H1 (cell line): ENCODE results near the gene RPL18. TPM values are rescaled to one million over a fixed set of nuclear protein-coding genes. Genes with fewer than 3 reads are reported as not detected.

ENCODE experiments used
- CTCF ChIA-PET: fragments of 300-600 bp; sonication (Branson Sonifier 250); formaldehyde crosslinking; loops from one replicate; lab custom pipeline; 2021; ENCODE audit not compliant: partially characterized antibody; lab: Charles Lee
- POLR2A ChIA-PET: fragments of 300-600 bp; sonication (Branson Sonifier 250); formaldehyde crosslinking; loops from one replicate; lab custom pipeline; 2021; ENCODE audit warnings: inconsistent platforms; ENCODE audit not compliant: partially characterized antibody; lab: Charles Lee
- DNase-seq, 2 experiments: peaks; one replicate each; pipeline versions ENCODE4 v3.0.0 to v3.0.0-alpha.2; 2010 to 2022; ENCODE audit warnings: low spot score in 2 of 2, low read depth in 1 of 2, mixed read lengths in 1 of 2
- FAIRE-seq: peaks from 2 replicates; lab custom pipeline; 2011; peaks lifted over from hg19 to GRCh38; lab: Jason Lieb, UNC
- H2AFZ ChIP-seq: 2 replicates; pipeline ENCODE4 v1.8.1; 2012; ENCODE audit warnings: low read length, inconsistent platforms
- H2AK5ac ChIP-seq: 2 replicates; pipeline ENCODE4 v1.6.1; 2013; ENCODE audit warnings: low read depth, low read length
- H2BK120ac ChIP-seq: replicated peaks from 2 replicates; pipeline ENCODE3; 2013; ENCODE audit warnings: low read depth, low read length, inconsistent platforms
- H2BK12ac ChIP-seq: 2 replicates; pipeline ENCODE4 v1.6.1; 2013; ENCODE audit warnings: low read depth, low read length
- H2BK15ac ChIP-seq: 2 replicates; pipeline ENCODE4 v1.6.1; 2013; ENCODE audit warnings: low read length
- H2BK20ac ChIP-seq: 2 replicates; pipeline ENCODE4 v1.6.1; 2013; ENCODE audit warnings: low read length
- H2BK5ac ChIP-seq: 2 replicates; pipeline ENCODE4 v1.6.1; 2013; ENCODE audit warnings: low read depth, low read length
- H3K14ac ChIP-seq: 2 replicates; pipeline ENCODE4 v1.6.1; 2013; ENCODE audit warnings: inconsistent platforms; ENCODE audit not compliant: insufficient read length
- H3K18ac ChIP-seq: 2 replicates; pipeline ENCODE4 v1.6.1; 2013; ENCODE audit warnings: low read length; ENCODE audit errors: extremely low read depth
- H3K23ac ChIP-seq: 2 replicates; pipeline ENCODE4 v1.6.1; 2013; ENCODE audit warnings: inconsistent platforms; ENCODE audit not compliant: insufficient read length
- H3K23me2 ChIP-seq: 2 replicates; pipeline ENCODE4 v1.6.1; 2013; ENCODE audit warnings: low read depth, low read length
- H3K27ac ChIP-seq: 2 replicates; pipeline ENCODE4 v1.6.1; 2011; ENCODE audit warnings: low read depth, low read length, inconsistent platforms
- H3K27me3 ChIP-seq, 4 experiments: replicated peaks in 1 of 4; 1 replicate in 1 of 4; 2 replicates in 3 of 4; pipeline versions ENCODE4 v1.6.1 to v1.8.1; 2011 to 2013; ENCODE audit warnings: low read length in 3 of 4, mild to moderate bottlenecking in 3 of 4, inconsistent platforms in 2 of 4, mixed read lengths in 2 of 4, moderate library complexity in 1 of 4; ENCODE audit not compliant: control insufficient read depth in 3 of 4, insufficient read depth in 3 of 4; ENCODE audit errors: extremely low read depth in 1 of 4
- H3K36me3 ChIP-seq, 4 experiments: 2 replicates each; pipeline versions ENCODE4 v1.6.1 to v1.8.1; 2011 to 2013; ENCODE audit warnings: mild to moderate bottlenecking in 4 of 4, low read length in 3 of 4, moderate library complexity in 2 of 4, control low read depth in 1 of 4, inconsistent platforms in 1 of 4; ENCODE audit not compliant: insufficient read depth in 4 of 4, control insufficient read depth in 2 of 4
- H3K4ac ChIP-seq: replicated peaks from 2 replicates; pipeline ENCODE3; 2013; ENCODE audit warnings: low read length, low read depth, mixed read lengths, inconsistent platforms; ENCODE audit not compliant: insufficient read length
- H3K4me1 ChIP-seq, 4 experiments: replicated peaks in 1 of 4; 1 replicate in 1 of 4; 2 replicates in 3 of 4; pipeline versions ENCODE4 v1.6.1 to v1.8.1; 2011 to 2013; ENCODE audit warnings: low read length in 3 of 4, inconsistent platforms in 2 of 4, mixed read lengths in 1 of 4; ENCODE audit not compliant: insufficient read depth in 4 of 4, control insufficient read depth in 3 of 4
- H3K4me2 ChIP-seq, 2 experiments: 2 replicates each; pipeline versions ENCODE4 v1.6.1 to v1.8.1; 2011 to 2013; ENCODE audit warnings: low read depth in 2 of 2, low read length in 2 of 2, control low read depth in 1 of 2, inconsistent platforms in 1 of 2, mild to moderate bottlenecking in 1 of 2; ENCODE audit not compliant: insufficient read depth in 1 of 2
- H3K4me3 ChIP-seq, 4 experiments: fragments of 200-600, 300-600 bp in 1 of 4; sonication (generic), shearing (Covaris generic), sonication (Bioruptor Twin) in 1 of 4; 2 replicates each; pipeline versions ENCODE4 v1.5.1 to v1.8.1; 2011 to 2016; ENCODE audit warnings: low read length in 4 of 4, low read depth in 3 of 4, control low read depth in 2 of 4, inconsistent platforms in 2 of 4, mild to moderate bottlenecking in 2 of 4, mixed read lengths in 1 of 4, moderate library complexity in 1 of 4; ENCODE audit not compliant: insufficient read depth in 2 of 4; ENCODE audit errors: extremely low read depth in 1 of 4
- H3K56ac ChIP-seq: replicated peaks from 2 replicates; pipeline ENCODE3; 2013; ENCODE audit warnings: low read depth, mild to moderate bottlenecking, mixed read lengths, low read length, inconsistent platforms; ENCODE audit not compliant: insufficient read length
- H3K79me1 ChIP-seq: 2 replicates; pipeline ENCODE4 v1.6.1; 2013; ENCODE audit warnings: low read depth, low read length, control low read depth
- H3K79me2 ChIP-seq, 2 experiments: 2 replicates each; pipeline versions ENCODE4 v1.6.1 to v1.8.1; 2012 to 2013; ENCODE audit warnings: low read length in 2 of 2, mild to moderate bottlenecking in 2 of 2, inconsistent platforms in 1 of 2; ENCODE audit not compliant: insufficient read depth in 2 of 2, control insufficient read depth in 1 of 2
- H3K9ac ChIP-seq, 4 experiments: replicated peaks in 1 of 4; 1 replicate in 1 of 4; 2 replicates in 3 of 4; pipeline versions ENCODE4 v1.6.1 to v1.8.1; 2011 to 2013; ENCODE audit warnings: low read depth in 3 of 4, low read length in 3 of 4, control low read depth in 2 of 4, mild to moderate bottlenecking in 2 of 4, moderate library complexity in 2 of 4, inconsistent platforms in 1 of 4; ENCODE audit errors: extremely low read depth in 1 of 4
- H3K9me3 ChIP-seq, 2 experiments: 2 replicates each; pipeline versions ENCODE4 v1.6.1 to v1.8.1; 2012 to 2013; ENCODE audit warnings: mild to moderate bottlenecking in 2 of 2, moderate library complexity in 2 of 2, control low read depth in 1 of 2, inconsistent platforms in 1 of 2, low read depth in 1 of 2, low read length in 1 of 2, mixed read lengths in 1 of 2; ENCODE audit not compliant: insufficient read depth in 2 of 2
- H4K20me1 ChIP-seq, 2 experiments: replicated peaks in 1 of 2; 2 replicates each; pipeline versions ENCODE3 to v1.8.1; 2011 to 2013; ENCODE audit warnings: inconsistent platforms in 2 of 2, low read length in 2 of 2, mild to moderate bottlenecking in 1 of 2; ENCODE audit not compliant: insufficient read depth in 2 of 2, control insufficient read depth in 1 of 2
- H4K5ac ChIP-seq: 2 replicates; pipeline ENCODE4 v1.6.1; 2013; ENCODE audit warnings: low read length, low read depth, mixed read lengths, inconsistent platforms; ENCODE audit not compliant: insufficient read length
- H4K8ac ChIP-seq: 2 replicates; pipeline ENCODE4 v1.8.0; 2013; ENCODE audit warnings: mild to moderate bottlenecking, moderate library complexity, low read length, inconsistent platforms; ENCODE audit not compliant: insufficient read depth; ENCODE audit errors: extremely low read depth
- H4K91ac ChIP-seq: replicated peaks from 2 replicates; pipeline ENCODE3; 2013; ENCODE audit warnings: low read length, mixed read lengths, inconsistent platforms; ENCODE audit not compliant: insufficient read length
- CTCF ChIP-seq, 3 experiments: IDR thresholded peaks; 1 replicate in 2 of 3; 2 replicates in 1 of 3; pipeline versions ENCODE4 v1.5.1 to v1.6.1; 2011; ENCODE audit warnings: low read length in 3 of 3, mild to moderate bottlenecking in 3 of 3, inconsistent platforms in 2 of 3, low read depth in 1 of 3, moderate library complexity in 1 of 3; ENCODE audit not compliant: insufficient read depth in 1 of 3; ENCODE audit errors: control extremely low read depth in 1 of 3
- SIX5 ChIP-seq: IDR thresholded peaks from 2 replicates; pipeline ENCODE4 v1.6.1; 2011; ENCODE audit warnings: mild to moderate bottlenecking, low read depth, low read length
- WGBS, 2 experiments: shearing (Covaris generic) in 1 of 2; methylation state at CpG; one replicate each; pipeline versions ENCODE4 v1.1.6 to v1.1.7; 2013 to 2015; ENCODE audit warnings: low lambda C conversion rate in 2 of 2, mixed read lengths in 2 of 2, inconsistent platforms in 1 of 2, low coverage in 1 of 2, missing lambda C conversion rate in 1 of 2; ENCODE audit not compliant: insufficient replicate concordance in 2 of 2, insufficient coverage in 1 of 2, insufficient read length in 1 of 2; ENCODE audit errors: extremely low coverage in 1 of 2, missing lambda C conversion rate in 1 of 2; 5-methylcytosine and 5-hydroxymethylcytosine counted together
- polyA plus RNA-seq, 7 experiments: library from polyadenylated mRNA; depleted of rRNA in 3 of 7; stranded (reverse) in 5 of 7; unstranded in 2 of 7; fragments of >200 nt in 5 of 7; fragments of 200-250 nt in 2 of 7; gene quantifications; 1 replicate in 5 of 7; 2 replicates in 1 of 7; 4 replicates in 1 of 7; pipeline versions ENCODE4 v1.2.1 to v1.2.3, GENCODE V29; 2011 to 2013; ENCODE audit warnings: missing spikeins in 2 of 7, mixed read lengths in 2 of 7
- total RNA-seq: library from RNA; stranded (reverse); fragmentation: NEBNext Ultra II Directional; extraction: Animal tissue kit (Norgen Biotek cat#: 25700); gene quantifications from 2 replicates; pipeline ENCODE4 v1.2.1, GENCODE V29; 2021

The RPL18 gene
- total and polyA plus RNA-seq, 2 of the 8 experiments (the other 6 are each of a cell fraction or from before 2014, with no cell fraction given), result 1,669 to 2,789 TPM

DNA sequence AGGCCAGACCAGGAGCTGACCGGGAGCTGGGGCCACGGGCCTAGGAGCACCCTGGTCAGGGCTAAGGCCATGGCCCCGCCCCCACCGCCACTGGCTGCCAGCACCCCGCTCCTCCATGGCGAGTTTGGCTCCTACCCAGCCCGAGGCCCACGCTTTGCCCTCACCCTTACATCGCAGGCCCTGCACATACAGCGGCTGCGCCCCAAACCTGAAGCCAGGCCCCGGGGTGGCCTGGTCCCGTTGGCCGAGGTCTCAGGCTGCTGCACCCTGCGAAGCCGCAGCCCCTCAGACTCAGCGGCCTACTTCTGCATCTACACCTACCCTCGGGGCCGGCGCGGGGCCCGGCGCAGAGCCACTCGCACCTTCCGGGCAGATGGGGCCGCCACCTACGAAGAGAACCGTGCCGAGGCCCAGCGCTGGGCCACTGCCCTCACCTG lies 6.9 kb upstream of the RPL18 start:
- H3K4me2 ChIP-seq, result peak overlapping the region in 1 of 2 experiments; percentile 75; a peak in 1 of 4 replicates
- peaks cover 0 to 13% of the 10 kb centered on the region in 2 experiments; a peak in 3 of 4 replicates for H3K79me2 ChIP-seq
- no peak overlapping the region for H2BK120ac ChIP-seq
- H3K18ac ChIP-seq, result no peak overlapping the region
- FAIRE-seq (no peak), DNase-seq (no peak)
- peaks cover 2 to 8% of the 10 kb centered on the region in 2 experiments for H4K20me1 ChIP-seq
- no peaks in the 10 kb centered on the region for H3K79me1 ChIP-seq
- H3K56ac ChIP-seq, result no peak overlapping the region
- no peak overlapping the region for H3K4ac ChIP-seq
- CTCF ChIA-PET, result interaction anchor here (1.3 to 1.5 kb wide), 2 partner anchors 17 to 20 kb away, joined by 4 to 5 read pairs; partner anchors contain the start of gene CA11
- peaks cover 0 to 11% (median 1%) of the 10 kb centered on the region in 4 experiments; a peak in 1 of 8 replicates for H3K36me3 ChIP-seq
- TF ChIP-seq CTCF (IDR thresholded peaks at IDR 0.05; ENCODE audit: control extremely low read depth in 1 of 3, insufficient read depth in 1 of 3, low read depth in 1 of 3, low read length in 3 of 3) (peak in 1 of 3 experiments; percentile 18; a peak in 2 of 4 replicates), SIX5 (no peak)
- H3K9me3 ChIP-seq, result no peaks in the 10 kb centered on the region
- H3K27ac ChIP-seq, result no peak overlapping the region
- no peak overlapping the region for H3K14ac ChIP-seq
- peak overlapping the region in 1 of 4 experiments; percentile 87; a peak in 1 of 8 replicates for H3K4me3 ChIP-seq
- H4K8ac ChIP-seq, result no peak overlapping the region
- H3K4me1 ChIP-seq, result peaks cover 0 to 21% (median 13%) of the 10 kb centered on the region in 4 experiments; a peak in 6 of 7 replicates
- H4K91ac ChIP-seq, result no peak overlapping the region
- H2AK5ac ChIP-seq, result no peak overlapping the region
- H3K27me3 ChIP-seq, result no peaks in the 10 kb centered on the region
- no peak overlapping the region for H2AFZ ChIP-seq
- no peak overlapping the region for H3K23ac ChIP-seq
- H4K5ac ChIP-seq, result no peak overlapping the region
- no peak overlapping the region for H2BK5ac ChIP-seq
- no peak overlapping the region for H2BK12ac ChIP-seq
- H3K9ac ChIP-seq, result no peak overlapping the region
- no peak overlapping the region for H2BK15ac ChIP-seq
- POLR2A ChIA-PET, result interaction anchor here (1.2 to 30.9 kb wide), 3 partner anchors 3 to 256 kb away, joined by 3 to 788 read pairs (median 788); partner anchors contain the start of genes DBP, FAM83E, RPL18 and SPACA4
- no peak overlapping the region for H2BK20ac ChIP-seq
- peaks cover 22% of the 10 kb centered on the region for H3K23me2 ChIP-seq
- WGBS, 2 experiments, result 96% methylated on average over 28 of the region's 30 CpGs; no CpG with 5 or more reads in 1 of the 2 experiments
